ENCODE measurements around the gene SCLY.
"Not testable (repeated sequence)": the region's sequence is repeated elsewhere in the genome, so short reads cannot be mapped to it uniquely, and the experiment has no call there.

Gene SCLY

DNA sequence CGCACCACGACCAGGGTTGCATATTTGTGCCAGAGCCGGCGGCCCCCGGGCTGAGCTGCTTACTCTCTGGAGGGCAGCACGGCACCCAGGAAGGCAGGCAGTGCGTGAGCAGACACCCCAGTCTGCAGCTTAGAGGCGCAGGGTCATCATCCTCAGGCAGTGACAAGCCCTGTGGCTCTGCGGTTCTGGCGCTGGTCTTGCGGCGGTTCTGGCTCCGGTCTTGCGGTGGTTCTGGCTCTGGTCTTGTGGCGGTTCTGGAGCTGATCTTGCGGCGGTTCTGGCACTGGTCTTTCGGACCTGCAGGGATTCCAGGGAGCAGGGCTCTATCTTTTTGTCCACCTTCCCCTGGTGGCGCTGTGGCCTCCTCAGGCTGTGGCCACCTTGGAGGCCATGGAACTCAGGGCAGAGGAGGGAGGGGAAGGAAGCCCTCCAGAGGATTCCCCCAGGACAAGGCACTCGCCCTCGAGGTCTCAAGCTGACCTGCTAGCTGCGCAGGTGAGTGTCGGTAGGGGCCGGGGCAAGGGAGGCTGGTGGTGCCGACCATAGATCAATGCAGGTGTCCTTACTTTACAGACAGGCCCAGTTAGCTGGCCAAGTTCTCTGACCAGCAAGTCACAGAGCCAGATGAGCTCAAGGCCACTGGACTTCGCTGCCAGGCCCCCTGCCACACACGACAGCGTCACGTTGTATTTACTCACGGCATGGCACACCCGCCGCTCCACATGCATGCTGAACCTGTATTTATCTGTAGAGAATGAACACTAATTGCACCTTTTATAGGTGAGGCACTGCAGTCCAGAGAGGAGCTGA lies 54.3 kb downstream of the SCLY start:
- no peak for DNase-seq

DNA sequence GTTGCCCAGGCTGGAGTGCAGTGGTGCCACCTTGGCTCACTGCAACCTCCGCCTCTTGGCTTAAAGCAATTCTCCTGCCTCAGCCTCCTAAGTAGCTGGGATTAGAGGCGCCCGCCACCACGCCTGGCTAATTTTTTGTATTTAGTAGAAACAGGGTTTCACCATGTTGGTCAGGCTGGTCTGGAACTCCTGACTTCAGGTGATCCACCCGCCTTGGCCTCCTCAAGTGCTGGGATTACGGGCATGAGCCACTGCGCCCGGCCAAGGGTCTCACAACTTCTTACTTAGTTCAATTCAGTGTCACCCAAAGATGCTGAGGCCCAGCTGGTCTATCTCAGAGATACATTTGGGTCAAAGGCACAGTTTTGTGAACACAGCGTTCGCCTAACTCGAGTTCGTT lies 54.9 kb downstream of the SCLY start:
- not testable (repeated sequence) for DNase-seq

DNA sequence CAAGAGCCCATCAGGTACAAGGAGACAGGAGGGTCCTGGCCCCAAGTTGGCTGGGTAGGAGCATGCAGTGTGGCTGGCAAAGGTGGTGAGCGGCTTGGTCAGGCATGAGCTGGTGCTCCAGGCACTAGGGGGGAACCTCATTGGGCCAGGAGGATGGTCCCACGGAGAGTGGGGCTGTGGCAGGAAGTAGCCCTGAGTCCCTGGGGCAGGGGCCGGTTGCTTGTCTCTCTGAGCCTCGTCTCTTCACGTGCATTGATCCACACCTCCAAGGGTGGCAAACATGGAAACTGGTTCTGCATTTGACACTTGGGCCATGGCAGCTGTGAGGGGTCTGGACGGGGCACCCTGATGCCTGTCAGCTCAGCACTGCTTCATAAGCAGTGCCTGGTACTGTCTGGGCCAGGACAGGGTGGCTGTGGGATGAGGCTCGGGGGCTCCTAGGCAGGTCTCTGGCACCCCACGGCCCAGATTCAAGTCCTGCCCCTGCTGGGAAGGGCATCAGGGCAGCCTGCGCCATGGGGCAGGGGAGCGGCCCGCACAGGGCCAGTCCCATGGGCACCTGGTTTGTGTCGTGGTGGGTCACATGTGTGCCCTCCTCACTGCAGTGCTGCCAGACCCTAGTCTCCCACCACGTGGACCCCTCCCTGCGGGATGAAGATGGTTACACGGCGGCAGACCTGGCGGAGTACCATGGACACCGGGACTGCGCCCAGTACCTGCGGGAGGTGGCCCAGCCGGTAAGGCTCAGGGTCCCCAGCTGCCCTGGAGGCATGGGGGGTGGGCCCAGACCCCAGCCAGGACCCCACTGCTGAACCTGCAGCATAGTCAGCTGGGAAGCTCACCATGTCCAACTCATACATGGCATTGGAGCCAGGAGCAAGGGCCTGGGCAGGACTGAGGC lies 55.7 kb downstream of the SCLY start:
- DNase-seq: no peak

DNA sequence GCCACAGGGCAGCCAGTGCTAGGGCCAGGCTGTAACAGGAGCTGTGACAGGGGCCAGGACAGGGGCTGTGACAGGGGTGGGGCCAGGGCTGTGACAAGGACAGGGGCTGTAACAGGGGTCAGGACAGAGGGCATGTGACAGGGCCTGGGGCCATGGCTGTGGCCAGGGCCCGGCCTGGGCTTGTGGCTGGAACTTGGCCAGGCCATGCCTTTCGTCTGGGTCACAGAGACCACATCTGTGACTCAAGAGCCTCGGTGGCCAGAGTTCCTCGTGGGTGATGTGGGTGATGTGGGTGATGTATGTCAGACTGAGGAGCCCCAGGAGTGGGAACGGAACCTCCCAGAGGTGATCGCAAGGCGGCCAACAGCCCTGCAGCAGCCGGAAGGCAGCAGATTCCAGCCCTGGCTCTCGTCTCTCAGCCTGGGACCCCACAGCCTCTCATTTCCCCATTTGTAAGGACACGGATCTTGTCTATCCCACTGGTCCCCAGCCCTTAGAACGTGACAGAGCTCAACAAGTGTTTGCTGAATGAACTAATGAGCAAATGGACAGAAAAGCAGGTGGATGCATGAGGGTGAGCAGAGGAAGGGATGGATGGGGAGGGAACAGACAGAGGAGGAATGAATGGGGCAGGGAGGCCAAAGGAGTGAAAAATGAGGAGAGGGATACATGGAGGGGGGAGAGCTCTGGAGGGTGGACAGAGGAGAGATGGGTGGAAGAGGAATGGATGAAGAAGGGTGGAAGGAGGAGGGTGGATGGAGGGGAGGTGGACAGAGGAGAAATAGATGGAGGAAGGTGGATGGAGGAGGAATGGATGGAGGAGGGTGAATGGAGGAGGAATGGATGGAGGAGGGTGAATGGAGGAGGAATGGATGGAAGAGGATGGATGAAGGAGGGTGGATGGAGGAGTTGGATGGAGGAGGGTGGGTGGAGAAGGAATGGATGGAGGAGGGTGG lies 56.7 kb downstream of the SCLY start:
- DNase-seq: no peak

DNA sequence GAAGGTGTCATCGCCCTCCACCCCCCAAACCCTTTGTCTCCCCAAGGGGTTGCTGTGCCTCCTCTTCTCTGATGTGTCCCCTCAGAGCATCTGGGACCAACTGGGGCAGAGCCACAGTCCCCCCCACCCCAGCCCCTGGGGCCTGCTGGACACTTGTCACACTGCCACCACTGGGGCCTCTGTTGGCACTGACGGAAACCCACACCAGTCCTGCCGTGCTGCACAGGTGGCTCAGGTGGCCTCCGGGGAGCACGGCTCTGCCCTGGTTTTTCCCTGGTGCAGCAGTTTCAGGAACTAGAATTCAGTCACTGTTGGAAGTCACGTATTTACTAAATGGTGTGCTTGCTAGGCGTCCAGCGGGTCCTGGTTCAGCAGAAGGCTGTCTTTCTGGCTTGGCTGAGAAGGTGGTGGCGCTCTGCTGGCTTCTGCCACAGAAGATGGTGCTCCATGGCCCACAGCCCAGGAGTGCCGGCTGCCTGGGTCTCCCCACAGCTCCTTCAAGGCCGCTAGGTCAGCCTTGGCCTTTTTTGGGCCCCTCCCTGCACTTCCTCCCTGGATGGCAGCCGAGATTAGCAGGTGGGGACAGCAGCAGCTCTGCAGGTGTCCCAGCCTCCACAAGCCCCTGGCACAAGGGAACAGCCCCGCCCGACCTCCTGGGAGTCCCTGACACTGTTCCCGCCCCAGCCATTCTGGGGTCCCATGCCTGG lies 59.1 kb downstream of the SCLY start:
- no peak for DNase-seq

DNA sequence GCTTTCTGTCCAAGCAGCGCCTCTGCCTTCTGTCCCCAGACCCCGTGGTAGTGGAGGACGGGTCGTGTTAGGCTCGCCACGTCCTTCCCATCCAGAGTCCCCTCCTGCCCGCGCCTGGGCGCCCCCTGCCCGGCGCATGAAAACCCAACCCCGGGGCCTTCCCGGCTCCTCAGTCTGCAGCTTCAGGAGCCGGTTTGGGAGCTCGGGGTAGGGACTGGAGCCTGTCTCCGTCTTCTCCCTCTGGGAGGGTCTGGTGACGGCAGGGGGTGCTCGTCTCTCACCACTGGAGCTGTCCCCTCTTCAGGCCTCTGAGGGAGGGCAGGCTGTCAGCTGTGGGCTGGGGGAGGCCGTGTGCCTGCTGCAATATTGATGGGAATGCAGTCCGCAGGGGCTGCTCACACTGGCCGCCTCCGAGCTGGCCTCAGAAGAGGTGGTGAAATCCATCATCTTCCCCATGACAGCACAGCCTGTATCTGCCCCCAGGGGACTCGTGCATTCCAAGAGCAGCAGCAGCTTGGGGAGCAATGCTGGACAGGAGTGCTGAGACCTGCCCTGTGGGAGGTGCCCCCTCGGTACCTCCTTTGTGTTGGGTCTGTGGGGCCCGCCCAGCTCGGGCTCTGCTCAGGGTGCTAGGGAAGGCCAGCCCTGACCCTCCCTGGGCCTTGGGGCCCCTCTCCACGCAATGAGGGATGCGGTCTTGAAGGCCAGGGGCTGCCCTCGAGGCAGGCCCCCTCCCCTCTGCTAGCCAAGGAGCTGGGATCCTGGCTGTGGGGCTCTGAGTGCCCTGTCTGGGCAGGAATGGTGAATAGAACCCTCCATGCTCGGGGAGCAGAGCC lies 59.9 kb downstream of the SCLY start:
- DNase-seq: no peak

DNA sequence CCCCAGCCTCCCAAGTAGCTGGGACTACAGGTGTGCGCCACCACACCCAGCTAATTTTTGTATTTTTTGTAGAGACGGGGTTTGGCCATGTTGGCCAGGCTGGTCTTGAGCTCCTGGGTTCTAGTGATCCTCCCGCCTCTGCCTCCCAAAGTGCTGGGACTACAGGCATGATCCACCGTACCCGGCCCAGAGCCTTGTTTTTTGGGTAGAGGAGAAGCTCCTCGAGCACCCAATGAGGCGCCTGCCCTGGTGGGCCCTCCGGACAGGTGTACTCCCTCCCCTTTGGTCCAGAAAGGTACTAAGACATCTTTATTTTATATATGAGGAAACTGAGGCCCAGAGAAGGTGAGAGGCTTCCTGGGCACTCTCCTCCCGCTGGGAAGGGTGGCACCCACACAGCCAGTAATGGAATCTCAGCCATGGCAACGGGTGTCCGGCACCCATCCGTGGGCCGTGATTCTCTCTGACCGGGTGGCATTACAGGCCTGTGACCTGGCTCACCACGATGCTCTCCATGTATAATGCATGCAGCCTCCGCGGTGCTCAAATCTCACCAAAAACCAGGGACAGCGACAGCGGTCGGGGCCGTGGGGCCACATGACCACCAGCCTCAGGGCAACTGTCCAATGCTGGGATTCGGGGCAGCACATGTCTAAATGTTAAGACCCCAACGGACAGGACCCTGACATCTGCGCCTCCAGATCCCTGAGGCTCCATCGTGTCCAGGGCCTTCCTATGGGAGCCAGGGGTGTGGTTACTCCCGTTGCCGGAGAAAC lies 60.9 kb downstream of the SCLY start:
- DNase-seq: no peak

DNA sequence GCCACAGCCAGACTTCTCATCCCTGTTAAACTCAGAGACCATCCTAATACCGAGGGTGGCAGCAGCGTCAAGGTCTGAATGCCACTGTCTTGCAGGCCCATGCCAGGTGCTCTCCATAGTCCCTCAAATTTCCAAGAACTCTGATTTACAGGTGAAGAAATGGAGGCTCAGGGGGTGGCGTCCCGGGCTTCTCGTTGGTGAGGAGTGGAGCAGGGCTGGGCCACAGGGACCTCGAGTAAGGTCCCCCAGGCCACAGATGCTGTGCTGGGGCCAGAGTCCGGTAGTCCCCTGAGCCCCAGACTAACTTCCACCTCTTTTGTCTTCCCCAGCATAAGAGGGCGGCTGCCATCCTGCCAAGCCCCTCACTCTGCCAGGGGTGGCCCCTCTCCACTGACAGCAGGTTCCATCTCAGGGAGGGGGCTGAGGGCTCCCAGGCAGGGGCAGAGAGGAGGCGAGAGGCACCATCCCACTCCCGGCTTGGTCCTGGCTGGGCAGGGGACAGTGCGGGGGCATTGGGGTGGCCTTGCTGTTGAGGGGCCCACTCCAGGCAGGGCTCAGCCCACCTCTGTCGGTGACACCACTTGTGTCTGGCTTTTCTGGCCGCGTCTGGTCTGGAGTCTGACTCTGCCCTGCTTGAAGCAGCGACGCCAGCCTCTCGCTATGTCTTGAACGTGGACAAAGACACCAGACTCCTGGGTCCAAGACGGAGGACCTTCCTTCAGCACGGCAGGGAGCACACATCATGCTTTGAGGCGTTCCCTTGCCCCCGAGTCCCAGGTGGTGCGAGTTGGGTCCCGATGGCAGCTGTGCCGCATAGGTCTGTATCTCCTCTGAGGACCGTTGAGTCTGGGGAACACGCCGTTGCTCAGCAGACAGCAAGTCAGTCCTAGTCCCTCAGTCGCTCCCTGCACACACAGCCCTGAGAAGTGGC lies 61.8 kb downstream of the SCLY start:
- no peak for DNase-seq

DNA sequence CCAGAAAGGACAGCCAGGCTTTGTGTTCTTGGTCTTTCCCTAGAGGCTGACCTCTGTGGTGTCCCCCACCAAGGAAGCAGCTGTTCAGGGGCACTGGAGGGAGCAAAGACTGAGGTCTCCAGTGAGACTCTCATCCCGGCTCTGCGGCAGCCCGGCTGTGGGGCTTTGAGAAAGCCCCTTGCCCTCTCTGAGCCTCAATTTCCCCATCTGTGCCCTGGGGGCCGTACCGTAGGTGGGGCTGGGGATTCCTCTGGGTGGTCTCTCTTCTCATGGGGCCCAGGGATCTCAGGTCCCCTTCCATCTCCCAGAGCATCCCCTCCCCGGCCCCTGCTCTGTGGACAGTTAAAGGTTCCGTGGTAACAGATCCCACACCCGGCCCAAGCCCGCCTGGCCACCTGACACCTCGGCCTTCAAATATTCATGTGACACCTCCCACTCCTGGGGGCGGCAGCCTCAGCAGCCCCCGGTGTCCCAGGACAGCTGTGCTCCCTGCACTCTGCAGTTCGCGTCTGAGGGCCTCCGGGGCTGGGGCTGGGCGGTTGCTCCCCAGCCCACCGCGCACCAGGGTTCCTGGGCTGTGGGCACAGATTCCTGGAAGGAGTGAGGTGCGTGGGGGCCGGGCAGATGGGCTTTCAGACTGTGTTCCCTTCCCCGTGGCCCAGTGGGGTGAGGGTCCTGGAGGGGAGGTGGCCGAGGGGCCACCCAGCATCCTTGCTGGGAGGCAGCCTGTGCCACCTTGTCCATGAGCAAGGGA lies 62.6 kb downstream of the SCLY start:
- no peak for DNase-seq

DNA sequence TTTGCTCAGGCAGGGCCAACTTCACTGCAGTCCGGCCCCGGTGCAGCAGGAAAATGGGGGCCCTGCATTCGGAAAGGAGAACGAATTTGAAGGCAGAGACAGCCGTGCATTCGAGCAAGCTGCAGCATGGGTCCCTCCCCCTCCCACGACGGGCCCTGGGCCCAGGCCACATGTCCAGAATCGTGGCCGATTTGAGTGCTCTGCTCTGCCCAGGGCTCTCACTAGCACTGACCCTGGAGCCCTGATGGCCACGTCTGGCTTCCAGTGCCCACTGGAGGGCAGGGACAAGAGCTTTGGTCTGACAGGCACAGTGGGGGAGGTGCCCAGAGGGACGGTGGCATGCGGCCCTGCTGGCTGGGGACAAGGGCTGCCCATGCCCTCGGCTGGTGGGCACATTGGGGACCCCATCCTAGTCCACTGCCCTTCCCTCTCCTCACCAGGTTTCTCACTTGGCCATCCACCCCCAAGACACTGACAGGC lies 63.2 kb downstream of the SCLY start:
- DNase-seq: no peak

DNA sequence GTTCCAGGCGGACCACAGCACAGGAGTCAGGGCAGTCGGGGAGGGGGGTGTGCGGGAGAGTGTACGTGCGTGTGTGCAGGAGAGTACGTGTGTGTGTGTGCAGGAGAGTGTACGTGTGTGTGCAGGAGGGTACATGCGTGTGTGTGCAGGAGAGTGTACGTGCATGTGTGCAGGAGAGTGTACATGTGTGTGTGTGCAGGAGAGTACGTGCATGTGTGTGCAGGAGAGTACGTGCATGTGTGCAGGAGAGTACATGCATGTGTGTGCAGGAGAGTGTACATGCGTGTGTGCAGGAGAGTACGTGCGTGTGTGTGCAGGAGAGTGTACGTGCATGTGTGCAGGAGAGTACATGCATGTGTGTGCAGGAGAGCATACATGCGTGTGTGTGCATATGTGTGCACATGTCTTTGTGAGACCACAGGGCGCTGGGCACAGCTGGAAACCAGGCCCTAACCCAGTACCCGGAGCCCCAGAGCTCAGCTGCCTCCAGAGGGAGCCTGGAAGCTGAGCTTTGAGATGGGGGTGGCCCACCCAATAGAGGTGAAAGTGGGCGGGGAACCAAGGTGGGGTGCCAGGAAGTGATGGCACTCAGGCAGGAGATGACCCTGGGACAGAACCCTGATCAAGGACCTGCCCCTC lies 63.8 kb downstream of the SCLY start:
- DNase-seq: no peak

DNA sequence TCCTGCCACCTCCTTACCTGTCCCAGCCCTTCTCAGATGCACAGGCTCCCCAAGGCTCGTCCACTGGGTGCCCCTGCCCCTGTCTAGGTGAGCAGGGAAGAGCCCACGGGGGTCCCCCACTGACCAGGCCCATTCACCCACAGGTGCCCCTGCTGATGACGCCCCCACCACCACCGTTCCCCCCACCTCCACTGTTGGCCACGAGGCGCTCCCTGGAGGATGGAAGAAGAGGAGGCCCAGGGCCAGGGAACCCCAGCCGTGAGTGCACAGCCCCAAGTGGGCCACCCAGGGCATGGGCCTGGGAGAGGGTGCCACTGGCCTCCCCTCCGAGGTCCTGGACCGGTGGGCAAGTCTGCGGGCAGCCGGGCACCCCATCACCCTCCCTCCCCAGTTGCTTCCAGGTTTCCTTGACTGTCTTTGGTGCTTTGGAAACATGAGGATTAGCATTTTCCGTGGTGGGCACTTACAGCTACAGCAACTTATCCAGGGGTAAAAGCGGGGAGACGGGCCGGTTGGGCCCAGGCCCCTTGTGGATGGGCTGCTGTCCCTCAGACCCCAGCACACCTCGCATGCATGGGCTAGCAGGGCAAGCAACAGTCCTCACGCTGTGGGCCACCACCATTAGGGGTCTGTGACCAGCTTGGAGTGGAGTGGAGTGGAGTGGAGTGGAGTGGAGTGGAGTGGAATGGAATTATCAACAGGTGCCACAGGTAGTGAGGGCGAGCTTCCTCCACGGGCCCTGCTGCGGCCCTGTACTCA lies 64.5 kb downstream of the SCLY start:
- no peak for DNase-seq

DNA sequence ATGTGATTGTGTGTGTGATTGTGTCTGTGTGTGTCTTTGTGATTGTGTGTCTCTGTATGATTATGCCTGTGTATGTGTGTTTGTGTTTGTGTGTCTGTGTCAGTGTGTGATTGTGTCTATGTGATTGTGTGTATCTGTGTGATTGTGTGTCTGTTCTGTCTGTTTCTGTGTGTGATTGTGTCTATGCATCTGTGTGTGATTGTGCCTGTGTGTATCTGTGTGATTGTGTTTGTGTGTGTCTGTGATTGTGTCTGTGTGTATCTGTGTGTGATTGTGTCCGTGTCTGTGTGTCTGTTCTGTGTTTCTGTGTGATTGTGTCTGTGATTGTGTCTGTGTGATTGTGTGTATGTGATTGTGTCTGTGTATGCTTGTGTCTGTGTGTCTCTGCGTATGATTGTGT lies 65.5 kb downstream of the SCLY start:
- DNase-seq: no peak

DNA sequence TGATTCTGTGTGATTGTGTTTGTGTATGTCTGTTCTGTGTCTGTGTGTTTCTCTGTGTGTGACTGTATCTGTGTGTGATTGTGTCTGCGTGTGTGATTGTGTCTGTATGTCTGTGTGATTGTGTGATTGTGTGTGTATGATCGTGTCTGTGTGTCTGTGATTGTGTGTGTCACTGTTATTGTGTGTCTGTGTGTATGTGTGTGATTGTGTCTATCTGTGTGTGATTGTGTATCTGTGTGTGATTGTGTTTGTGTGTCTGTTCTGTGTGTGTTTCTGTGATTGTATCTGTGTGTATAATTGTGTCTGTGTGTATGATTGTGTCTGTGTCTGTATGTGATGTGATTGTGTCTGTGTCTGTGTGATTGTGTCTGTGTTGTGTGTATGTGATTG lies 66.0 kb downstream of the SCLY start:
- no peak for DNase-seq

DNA sequence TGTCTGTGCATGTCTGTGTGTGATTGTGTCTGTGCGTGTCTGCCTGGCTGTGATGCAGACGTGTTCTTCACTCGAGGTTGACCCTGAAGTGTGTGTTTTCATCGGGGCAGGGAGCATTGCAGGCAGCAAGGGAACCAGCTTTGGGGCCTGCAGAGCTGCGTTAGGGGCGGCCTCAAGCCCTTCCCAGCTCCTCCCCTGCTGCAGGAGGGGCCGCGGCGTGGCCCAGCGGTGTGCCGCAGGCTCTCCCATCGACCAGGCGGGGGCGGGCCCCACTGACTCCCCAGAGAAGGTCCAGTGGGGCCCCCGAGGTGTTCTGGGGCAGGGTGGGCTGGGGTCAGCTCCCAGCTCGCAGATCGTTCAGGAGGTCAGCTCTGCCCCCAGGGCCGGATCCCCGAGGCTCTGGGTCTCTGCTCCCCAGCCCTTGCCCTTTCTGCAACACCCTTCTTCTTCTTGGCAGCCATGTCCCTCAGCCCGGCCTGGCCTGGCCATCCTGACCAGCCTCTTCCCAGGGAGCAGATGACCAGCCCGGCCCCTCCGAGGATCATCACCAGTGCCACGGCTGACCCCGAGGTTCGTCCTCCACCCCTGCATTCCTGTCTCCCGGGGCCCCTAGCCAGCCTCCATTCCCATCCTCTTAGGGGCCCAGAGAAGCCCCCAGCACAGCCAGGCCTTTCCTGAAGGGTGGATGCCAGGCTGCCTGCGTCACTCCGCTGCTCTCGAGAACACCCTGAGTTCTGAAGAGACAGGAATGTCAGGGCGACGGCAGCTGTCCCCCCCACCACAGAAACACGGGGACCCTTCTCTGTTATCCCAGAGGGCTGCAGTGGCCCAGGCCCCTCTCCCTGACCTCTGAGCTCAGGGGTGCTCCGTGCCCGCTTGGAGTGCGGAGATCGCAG lies 66.6 kb downstream of the SCLY start:
- no peak for DNase-seq

DNA sequence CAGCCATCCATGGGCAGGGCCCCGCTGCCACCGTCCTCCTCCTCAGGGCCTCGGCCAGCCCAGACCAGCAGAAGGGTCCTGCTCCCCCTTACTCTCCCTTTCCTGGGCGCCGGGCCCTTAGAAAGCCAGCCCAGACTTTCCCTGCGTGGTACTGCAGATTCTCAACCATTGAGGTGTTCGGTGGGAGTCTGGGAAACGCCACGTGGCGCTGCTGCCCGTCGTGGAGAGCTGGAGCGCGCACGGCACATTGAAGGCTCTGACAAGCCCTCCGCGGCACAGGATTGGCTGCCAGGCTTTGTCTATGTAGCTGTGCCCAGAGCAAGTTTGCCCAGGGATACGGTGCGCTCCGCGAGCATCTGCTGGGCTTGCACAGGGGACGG lies 67.2 kb downstream of the SCLY start:
- no peak for DNase-seq
